ENCODE data around the gene MGRN1.

MGRN1 gene

GRCh38 chr16:4602331-4602730 lies 22.3 kb upstream of the MGRN1 start:
- in situ Hi-C loops (cut with HindIII; ENCODE audit: low sequenced_read_pairs) = no loop called here
- H3K4me3 ChIP-seq (ENCODE audit: low read depth, low read length) = no peak overlapping the region
- DNase-seq (ENCODE audit: low read depth, low spot score) = no peak
- TF ChIP-seq CTCF (IDR thresholded peaks at IDR 0.05; ENCODE audit: low read depth, low read length) = no peak

GRCh38 chr16:4603624-4604170 lies 20.9 kb upstream of the MGRN1 start:
- no peak for DNase-seq (ENCODE audit: low read depth, low spot score)
- in situ Hi-C loops (cut with HindIII; ENCODE audit: low sequenced_read_pairs) = no loop called here
- no peak for TF ChIP-seq CTCF (IDR thresholded peaks at IDR 0.05; ENCODE audit: low read depth, low read length)
- H3K4me3 ChIP-seq (ENCODE audit: low read depth, low read length) = no peak overlapping the region

GRCh38 chr16:4604401-4604800 lies 20.2 kb upstream of the MGRN1 start:
- H3K4me3 ChIP-seq (ENCODE audit: low read depth, low read length) = no peak overlapping the region
- DNase-seq (ENCODE audit: low read depth, low spot score) = no peak
- no peak for TF ChIP-seq CTCF (IDR thresholded peaks at IDR 0.05; ENCODE audit: low read depth, low read length)
- in situ Hi-C loops (cut with HindIII; ENCODE audit: low sequenced_read_pairs) = no loop called here

- no peak overlapping the region for H3K4me3 ChIP-seq (ENCODE audit: low read depth, low read length)
- DNase-seq (ENCODE audit: low read depth, low spot score) = no peak
- in situ Hi-C loops (cut with HindIII; ENCODE audit: low sequenced_read_pairs) = no loop called here
- TF ChIP-seq CTCF (IDR thresholded peaks at IDR 0.05; ENCODE audit: low read depth, low read length) = no peak
These were observed 18.3 kb upstream of the MGRN1 start for GRCh38 chr16:4606354-4606753.

GRCh38 chr16:4607841-4608703 lies 16.6 kb upstream of the MGRN1 start:
- no peak for TF ChIP-seq CTCF (IDR thresholded peaks at IDR 0.05; ENCODE audit: low read depth, low read length)
- no peak for DNase-seq (ENCODE audit: low read depth, low spot score)
- H3K4me3 ChIP-seq (ENCODE audit: low read depth, low read length) = no peak overlapping the region
- in situ Hi-C loops (cut with HindIII; ENCODE audit: low sequenced_read_pairs) = no loop called here

GRCh38 chr16:4608704-4608980 lies 16.0 kb upstream of the MGRN1 start:
- DNase-seq (ENCODE audit: low read depth, low spot score) = no peak

More at GRCh38 chr16:4608704-4608980, 16.0 kb upstream of the MGRN1 start:
- in situ Hi-C loops (cut with HindIII; ENCODE audit: low sequenced_read_pairs) = no loop called here
- TF ChIP-seq CTCF (IDR thresholded peaks at IDR 0.05; ENCODE audit: low read depth, low read length) = no peak
- no peak overlapping the region for H3K4me3 ChIP-seq (ENCODE audit: low read depth, low read length)

All from astrocyte of the spinal cord (primary cell).